ENCODE results near the gene TGFB1.

TGFB1 gene

GRCh38 chr19:41319500-41320184 lies 34.1 kb downstream of the TGFB1 start:
- DNase-seq, result no peak

- no peak for DNase-seq
Measured at GRCh38 chr19:41318696-41319499, 34.8 kb downstream of the TGFB1 start.

- DNase-seq, result no peak
Measured at GRCh38 chr19:41316306-41316920, 37.3 kb downstream of the TGFB1 start.

GRCh38 chr19:41311613-41312012 lies 42.1 kb downstream of the TGFB1 start:
- DNase-seq, result no peak

- DNase-seq, result no peak
Measured at GRCh38 chr19:41311072-41311471, 42.6 kb downstream of the TGFB1 start.

- peak; percentile 89 for DNase-seq
Measured at GRCh38 chr19:41310033-41310831, 43.5 kb downstream of the TGFB1 start, which contains the start of gene CCDC97. Gene CCDC97, plus strand, starts transcription at chr19:41310172. Its CDS starts 139 bp downstream, at chr19:41310311.

GRCh38 chr19:41309180-41310032 lies 44.3 kb downstream of the TGFB1 start:
- DNase-seq, result no peak

GRCh38 chr19:41308450-41309179 lies 45.1 kb downstream of the TGFB1 start:
- peak; percentile 93 for DNase-seq

GRCh38 chr19:41307954-41308449 lies 45.7 kb downstream of the TGFB1 start:
- DNase-seq, result no peak

- DNase-seq, result no peak
Measured at GRCh38 chr19:41307090-41307875, 46.4 kb downstream of the TGFB1 start.

GRCh38 chr19:41305927-41306793 lies 47.6 kb downstream of the TGFB1 start:
- no peak for DNase-seq

GRCh38 chr19:41304706-41305483 lies 48.8 kb downstream of the TGFB1 start:
- no peak for DNase-seq

- DNase-seq, result no peak
Measured at GRCh38 chr19:41303954-41304353, 49.8 kb downstream of the TGFB1 start.

- DNase-seq, result no peak
Measured at GRCh38 chr19:41302624-41303351, 50.9 kb downstream of the TGFB1 start.

- DNase-seq, result no peak
Measured at GRCh38 chr19:41300555-41300954, 53.2 kb downstream of the TGFB1 start.

GRCh38 chr19:41299755-41300089 lies 54.0 kb downstream of the TGFB1 start:
- peak; percentile 34 for DNase-seq

GRCh38 chr19:41299046-41299754 lies 54.5 kb downstream of the TGFB1 start:
- DNase-seq, result no peak
